Spleen (tissue), 7 donors: Measurements from ENCODE around the gene OPCML.

ENCODE experiments used
- POLR2A ChIP-seq, 3 donors: fragments of 450-650 bp; IDR thresholded peaks; one replicate each; pipeline ENCODE4 v1.5.1; 2017; ENCODE audit warnings: antibody characterized with exemption in 3 of 3, mild to moderate bottlenecking in 1 of 3
- TF ChIP-seq, protein P1 (sequence below), 11 experiments: fragments of 200-600 bp in 7 of 11; fragments of 450-650 bp in 4 of 11; sonication (generic) in 4 of 11; IDR thresholded peaks in 8 of 11; conservative IDR thresholded peaks in 3 of 11; 1 replicate in 7 of 11; 2 replicates in 4 of 11; pipeline versions ENCODE4 v1.4.0 to v1.8.0; 2016 to 2021; ENCODE audit warnings: antibody characterized with exemption in 11 of 11, inconsistent platforms in 4 of 11, mild to moderate bottlenecking in 1 of 11
- donor health status: DM: no; HTN: no; CAD: no; lungs with moderate emphysema.
- donor health status: DM: no; HTN: no; CAD: no.
- donor health status: DM: no; HTN: no; CAD: no.

DNA sequence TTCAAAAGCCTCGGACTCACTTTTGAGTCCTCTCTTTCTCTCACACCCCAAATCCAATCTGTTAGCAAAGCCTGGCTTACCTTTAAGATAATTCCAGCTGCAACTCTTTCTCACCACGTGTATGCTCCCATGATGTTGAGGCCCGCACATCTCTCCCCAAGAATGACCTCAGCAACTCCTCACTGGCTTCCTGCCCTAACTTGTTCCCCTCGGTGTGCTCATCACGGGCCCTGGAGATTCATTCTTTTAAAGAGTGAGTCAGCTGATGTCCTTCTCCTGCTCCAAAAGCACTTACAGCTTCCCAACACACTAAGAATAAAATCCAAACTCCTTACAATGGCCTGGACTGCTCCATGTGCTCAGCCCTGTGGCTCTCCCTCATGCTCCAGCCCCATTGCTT, 1041.3 kb downstream of the OPCML start:
- TF ChIP-seq POLR2A (IDR thresholded peaks at IDR 0.05) = no peak
- TF ChIP-seq, protein P1, sequence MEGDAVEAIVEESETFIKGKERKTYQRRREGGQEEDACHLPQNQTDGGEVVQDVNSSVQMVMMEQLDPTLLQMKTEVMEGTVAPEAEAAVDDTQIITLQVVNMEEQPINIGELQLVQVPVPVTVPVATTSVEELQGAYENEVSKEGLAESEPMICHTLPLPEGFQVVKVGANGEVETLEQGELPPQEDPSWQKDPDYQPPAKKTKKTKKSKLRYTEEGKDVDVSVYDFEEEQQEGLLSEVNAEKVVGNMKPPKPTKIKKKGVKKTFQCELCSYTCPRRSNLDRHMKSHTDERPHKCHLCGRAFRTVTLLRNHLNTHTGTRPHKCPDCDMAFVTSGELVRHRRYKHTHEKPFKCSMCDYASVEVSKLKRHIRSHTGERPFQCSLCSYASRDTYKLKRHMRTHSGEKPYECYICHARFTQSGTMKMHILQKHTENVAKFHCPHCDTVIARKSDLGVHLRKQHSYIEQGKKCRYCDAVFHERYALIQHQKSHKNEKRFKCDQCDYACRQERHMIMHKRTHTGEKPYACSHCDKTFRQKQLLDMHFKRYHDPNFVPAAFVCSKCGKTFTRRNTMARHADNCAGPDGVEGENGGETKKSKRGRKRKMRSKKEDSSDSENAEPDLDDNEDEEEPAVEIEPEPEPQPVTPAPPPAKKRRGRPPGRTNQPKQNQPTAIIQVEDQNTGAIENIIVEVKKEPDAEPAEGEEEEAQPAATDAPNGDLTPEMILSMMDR (IDR thresholded peaks at IDR 0.05 in 8 of 11, conservative IDR thresholded peaks at IDR 0.05 in 3 of 11) = no peak
